Endodermal cell (in vitro differentiated cells): ENCODE results near the gene RIBC2. TPM values are rescaled to one million over a fixed set of nuclear protein-coding genes. Genes with fewer than 3 reads are reported as not detected.
"Not testable (repeated sequence)": the region's sequence is repeated elsewhere in the genome, so short reads cannot be mapped to it uniquely, and the experiment has no call there.

Experiments used
- DNase-seq: peaks from one replicate; pipeline ENCODE4 v3.0.0-alpha.2; 2017
- H3K27ac ChIP-seq: 2 replicates; pipeline ENCODE4 v1.5.1; 2013; ENCODE audit warnings: mild to moderate bottlenecking, low read depth, low read length, moderate library complexity
- H3K27me3 ChIP-seq: 2 replicates; pipeline ENCODE4 v1.6.1; 2013; ENCODE audit warnings: mild to moderate bottlenecking, low read length, moderate library complexity; ENCODE audit not compliant: insufficient read depth, control insufficient read depth, poor library complexity, severe bottlenecking
- H3K36me3 ChIP-seq: 2 replicates; pipeline ENCODE4 v1.7.0; 2013; ENCODE audit warnings: mild to moderate bottlenecking, low read length, moderate library complexity; ENCODE audit not compliant: control insufficient read depth, insufficient read depth
- H3K4me1 ChIP-seq: one replicate; pipeline ENCODE4 v1.7.0; 2013; ENCODE audit warnings: low read length; ENCODE audit not compliant: control insufficient read depth, insufficient read depth
- H3K4me3 ChIP-seq: 2 replicates; pipeline ENCODE4 v1.5.1; 2013; ENCODE audit warnings: mild to moderate bottlenecking, low read length, moderate library complexity
- H3K9ac ChIP-seq: 2 replicates; pipeline ENCODE4 v1.6.1; 2013; ENCODE audit warnings: mild to moderate bottlenecking, low read length, moderate library complexity; ENCODE audit not compliant: poor library complexity, severe bottlenecking; ENCODE audit errors: extremely low read depth
- H3K9me3 ChIP-seq: 2 replicates; pipeline ENCODE4 v1.6.1; 2013; ENCODE audit warnings: mild to moderate bottlenecking, low read length, moderate library complexity; ENCODE audit not compliant: control insufficient read depth
- H3K27ac Mint-ChIP-seq: 2 replicates; pipeline ENCODE4 v1.8.0; 2020; ENCODE audit warnings: mixed read lengths
- H3K27me3 Mint-ChIP-seq: 2 replicates; pipeline ENCODE4 v1.8.0; 2021; ENCODE audit warnings: mild to moderate bottlenecking, mixed read lengths; ENCODE audit not compliant: insufficient read depth
- H3K36me3 Mint-ChIP-seq: 2 replicates; pipeline ENCODE4 v1.8.0; 2020; ENCODE audit warnings: low read depth, mixed read lengths
- H3K4me1 Mint-ChIP-seq: 2 replicates; pipeline ENCODE4 v1.8.0; 2020; ENCODE audit warnings: mixed read lengths
- H3K4me3 Mint-ChIP-seq: 2 replicates; pipeline ENCODE4 v1.8.0; 2020; ENCODE audit warnings: mild to moderate bottlenecking, moderate library complexity, mixed read lengths
- H3K9me3 Mint-ChIP-seq: 2 replicates; pipeline ENCODE4 v1.8.0; 2020; ENCODE audit warnings: mild to moderate bottlenecking, mixed read lengths
- CTCF ChIP-seq: fragments of 200-600 bp; sonication (generic); conservative IDR thresholded peaks from 2 replicates; pipeline ENCODE4 v1.5.0; 2021; ENCODE audit warnings: antibody characterized with exemption, mild to moderate bottlenecking
- WGBS, 2 experiments: methylation state at CpG; one replicate each; pipeline versions ENCODE4 v1.1.5 to v1.1.7; 2013; ENCODE audit warnings: missing lambda C conversion rate in 2 of 2, mixed read lengths in 1 of 2; ENCODE audit not compliant: insufficient coverage in 1 of 2, insufficient read length in 1 of 2; 5-methylcytosine and 5-hydroxymethylcytosine counted together
- total RNA-seq, 2 donors: library from RNA; stranded (reverse); fragmentation: NEBNext Ultra II Directional in 1 of 2; extraction: Animal tissue kit (Norgen Biotek cat#: 25700) in 1 of 2; gene quantifications; 2 replicates in 1 of 2; 3 replicates in 1 of 2; pipeline ENCODE4 v1.2.1, GENCODE V29; 2021

The RIBC2 gene
- total RNA-seq, 2 donors from 2014 or later = 10.6 to 15.2 TPM

- H3K4me3 ChIP-seq = no peak overlapping the region
- 24 to 25% methylated on average over 19 to 20 of the region's 20 CpGs for WGBS, 2 experiments
- Mint-ChIP-seq H3K4me3 (no peak overlapping the region), H3K36me3 (no peaks in the 10 kb centered on the region), H3K9me3 (peaks cover 5% of the 10 kb centered on the region), H3K27ac (peak overlapping the region; percentile 73), H3K27me3 (peaks cover 1% of the 10 kb centered on the region), H3K4me1 (peaks cover 3% of the 10 kb centered on the region)
- peak; percentile 96 for DNase-seq
- H3K9ac ChIP-seq = no peak overlapping the region
- no peaks in the 10 kb centered on the region for H3K4me1 ChIP-seq
- no peaks in the 10 kb centered on the region for H3K36me3 ChIP-seq
- no peaks in the 10 kb centered on the region for H3K27me3 ChIP-seq
- no peaks in the 10 kb centered on the region for H3K9me3 ChIP-seq
- peak; percentile 97 for TF ChIP-seq CTCF
- no peak overlapping the region for H3K27ac ChIP-seq
These were observed 22.1 kb downstream of the RIBC2 start for GRCh38 chr22:45435544-45436139.

- not testable (repeated sequence) for DNase-seq, H3K9me3 Mint-ChIP-seq, H3K9me3 ChIP-seq, H3K4me3 Mint-ChIP-seq, H3K27me3 Mint-ChIP-seq, H3K27ac Mint-ChIP-seq, H3K4me1 ChIP-seq, H3K4me3 ChIP-seq, H3K9ac ChIP-seq, H3K36me3 ChIP-seq, H3K27ac ChIP-seq, H3K36me3 Mint-ChIP-seq, H3K27me3 ChIP-seq, H3K4me1 Mint-ChIP-seq
- WGBS, 2 experiments = 92 to 98% methylated on average over 8 to 32 of the region's 34 CpGs
These were observed 23.5 kb downstream of the RIBC2 start for GRCh38 chr22:45436871-45437517.

GRCh38 chr22:45438336-45438735, 24.8 kb downstream of the RIBC2 start:
- Mint-ChIP-seq H3K36me3 (no peaks in the 10 kb centered on the region), H3K27me3 (peaks cover 1% of the 10 kb centered on the region), H3K9me3 (peaks cover 5% of the 10 kb centered on the region), H3K27ac (no peak overlapping the region), H3K4me3 (no peak overlapping the region), H3K4me1 (peaks cover 7% of the 10 kb centered on the region)
- Histone ChIP-seq H3K9ac (no peak overlapping the region), H3K9me3 (no peaks in the 10 kb centered on the region), H3K4me3 (no peak overlapping the region), H3K27ac (no peak overlapping the region), H3K36me3 (no peaks in the 10 kb centered on the region), H3K4me1 (no peaks in the 10 kb centered on the region), H3K27me3 (no peaks in the 10 kb centered on the region)
- DNase-seq = no peak
- no peak for TF ChIP-seq CTCF

GRCh38 chr22:45440688-45441087, 27.2 kb downstream of the RIBC2 start:
- H3K4me1 Mint-ChIP-seq = peaks cover 16% of the 10 kb centered on the region
- not testable (repeated sequence) for H3K27me3 Mint-ChIP-seq, H3K4me1 ChIP-seq, H3K27ac Mint-ChIP-seq, H3K4me3 Mint-ChIP-seq, DNase-seq, H3K9ac ChIP-seq, H3K9me3 ChIP-seq, H3K27me3 ChIP-seq, H3K36me3 Mint-ChIP-seq, H3K27ac ChIP-seq, H3K4me3 ChIP-seq, H3K9me3 Mint-ChIP-seq, H3K36me3 ChIP-seq
- 77 to 86% methylated on average over 10 to 12 of the region's 13 CpGs for WGBS, 2 experiments
